MCF 10A (cell line): ENCODE measurements around the gene UCN2. TPM values are rescaled to one million over a fixed set of nuclear protein-coding genes. Genes with fewer than 3 reads are reported as not detected.

ENCODE experiments used
- Bru-seq: library from RNA; stranded (reverse); fragments of 400-500 nt; gene quantifications from one replicate; lab custom pipeline; 2021; lab: Mats Ljungman, UMichigan
- BruChase-seq, 2 experiments: library from RNA; stranded (reverse); fragments of 400-500 nt; gene quantifications; one replicate each; lab custom pipeline; 2021; lab: Mats Ljungman, UMichigan
- BruUV-seq: library from RNA; stranded (reverse); fragments of 400-500 nt; replicated peaks from 2 replicates; lab custom pipeline; 2021; lab: Mats Ljungman, UMichigan
- CTCF ChIA-PET: fragments of 300-600 bp; sonication (Branson Sonifier 250); formaldehyde crosslinking; extraction: SDS; loops from one replicate; lab custom pipeline; 2021; ENCODE audit warnings: antibody characterized with exemption, inconsistent platforms; lab: Yijun Ruan, JAX
- POLR2A ChIA-PET: fragments of 300-600, 350-650 bp; sonication (Branson Sonifier 250); formaldehyde crosslinking; extraction: SDS; loops from one replicate; lab custom pipeline; 2020; ENCODE audit warnings: antibody characterized with exemption, inconsistent platforms; lab: Yijun Ruan, JAX
- DNase-seq: peaks from one replicate; pipeline ENCODE4 v3.0.0-alpha.2; 2018; ENCODE audit not compliant: unreplicated experiment
- H3K27ac Mint-ChIP-seq: one replicate; pipeline ENCODE4 v1.8.0; 2022; ENCODE audit warnings: mild to moderate bottlenecking, low read depth, mixed read lengths; ENCODE audit not compliant: unreplicated experiment
- H3K27me3 Mint-ChIP-seq: one replicate; pipeline ENCODE4 v1.8.0; 2022; ENCODE audit warnings: mixed read lengths; ENCODE audit not compliant: insufficient read depth, unreplicated experiment
- H3K36me3 Mint-ChIP-seq: one replicate; pipeline ENCODE4 v1.8.0; 2022; ENCODE audit warnings: mild to moderate bottlenecking, moderate library complexity, mixed read lengths; ENCODE audit not compliant: insufficient read depth, unreplicated experiment
- H3K4me1 Mint-ChIP-seq: one replicate; pipeline ENCODE4 v1.8.0; 2022; ENCODE audit warnings: mixed read lengths; ENCODE audit not compliant: insufficient read depth, unreplicated experiment
- H3K4me3 Mint-ChIP-seq: one replicate; pipeline ENCODE4 v1.8.0; 2022; ENCODE audit warnings: mild to moderate bottlenecking, moderate library complexity, mixed read lengths; ENCODE audit not compliant: unreplicated experiment
- H3K9me3 Mint-ChIP-seq: one replicate; pipeline ENCODE4 v1.8.0; 2022; ENCODE audit warnings: mixed read lengths; ENCODE audit not compliant: unreplicated experiment
- CTCF ChIP-seq: fragments of 200-600 bp; IDR thresholded peaks from one replicate; pipeline ENCODE4 v1.8.0; 2022; ENCODE audit warnings: antibody characterized with exemption, mild to moderate bottlenecking; ENCODE audit not compliant: unreplicated experiment
- intact Hi-C: fragments of 100-400 bp; cut with micrococcal nuclease; formaldehyde crosslinking; loops from 2 replicates; pipeline ENCODE4 v1.14.1; 2022
- long read RNA-seq: library from polyadenylated mRNA; stranded (forward); transcript quantifications from one replicate; pipeline ENCODE4 v2.0.0, GENCODE V29; 2022
- total RNA-seq: library from RNA; stranded (reverse); gene quantifications from 2 replicates; pipeline ENCODE4 v1.2.3, GENCODE V29; 2022

Gene UCN2
- 1.5 and 3.8 TPM in 2 replicates for total RNA-seq
- Bru-seq, nascent RNA: percentile 27 among the genes with signal in this experiment
- percentile 76 among the genes with signal in this experiment for BruChase-seq, experiment 1, labeled RNA remaining after a 6-hour chase
- BruChase-seq, experiment 2, labeled RNA remaining after a 2-hour chase: percentile 51 among the genes with signal in this experiment
- long read RNA-seq: 0 reads

- Mint-ChIP-seq H3K4me3 (no peak within 1 kb of the TSS), H3K4me1 (peaks cover 44% of the 10 kb centered on the region), H3K36me3 (peaks cover 6% of the 10 kb centered on the region), H3K27ac (peak within 1 kb of the TSS; percentile 63), H3K27me3 (no peaks in the 10 kb centered on the region), H3K9me3 (no peaks in the 10 kb centered on the region)
- ChIA-PET POLR2A (interaction anchor here (1.8 kb wide), 1 partner anchor 35 kb away, joined by 19 read pairs; no protein-coding TSS in a partner anchor), CTCF (interaction anchor here (0.6 to 1.8 kb wide), 3 partner anchors 127 to 370 kb away, joined by 3 to 8 read pairs (median 5); no protein-coding TSS in a partner anchor)
- intact Hi-C loops: no loop called here
- no peak for TF ChIP-seq CTCF
- no TSS peak for BruUV-seq
- no peak for DNase-seq
These were observed at the start of gene UCN2 for GRCh38 chr3:48563382-48563918. Gene UCN2 (minus strand): TSS chr3:48563781. CDS start chr3:48563124, 657 bp downstream.

GRCh38 chr3:48612309-48612708 is 48.7 kb upstream of the UCN2 start:
- DNase-seq: no peak
- Mint-ChIP-seq H3K4me3 (no peak overlapping the region), H3K36me3 (peaks cover 24% of the 10 kb centered on the region), H3K27ac (no peak overlapping the region), H3K4me1 (peaks cover 25% of the 10 kb centered on the region), H3K27me3 (no peaks in the 10 kb centered on the region), H3K9me3 (no peaks in the 10 kb centered on the region)
- no TSS peak for BruUV-seq
- intact Hi-C loops: no loop called here
- CTCF ChIA-PET: interaction anchor here (0.7 to 2.4 kb wide), 5 partner anchors 11 to 176 kb away, joined by 3 to 12 read pairs (median 3); partner anchors contain the start of genes PFKFB4 and SLC26A6
- POLR2A ChIA-PET: interaction anchor here (0.6 to 6.3 kb wide), 8 partner anchors 13 to 159 kb away, joined by 3 to 107 read pairs (median 4); partner anchors contain the start of genes CELSR3 and SLC26A6
- no peak for TF ChIP-seq CTCF

- POLR2A ChIA-PET: interaction anchor here (0.6 to 6.3 kb wide), 13 partner anchors 11 to 780 kb away, joined by 3 to 107 read pairs (median 4); partner anchors contain the start of genes ATRIP, CELSR3 and SLC26A6
- peaks cover 18% of the 10 kb centered on the region for H3K4me1 Mint-ChIP-seq
- intact Hi-C loops: loop anchor here (1.0 to 2.0 kb wide), 2 partner anchors 51 to 55 kb away; no protein-coding TSS in a partner anchor
These were observed 45.8 kb upstream of the UCN2 start, which contains the start of gene UQCRC1 for GRCh38 chr3:48609088-48610005. Gene UQCRC1 (minus strand): TSS chr3:48609646. CDS start chr3:48609620, 26 bp downstream.

More at GRCh38 chr3:48609088-48610005, 45.8 kb upstream of the UCN2 start, which contains the start of gene UQCRC1:
- CTCF ChIA-PET: interaction anchor here (0.5 to 1.9 kb wide), 7 partner anchors 11 to 856 kb away, joined by 3 to 9 read pairs (median 3); partner anchors contain the start of gene SLC26A6
- no TSS peak for BruUV-seq
- H3K9me3 Mint-ChIP-seq: no peaks in the 10 kb centered on the region
- peak; percentile 91 for DNase-seq
- peak within 1 kb of the TSS; percentile 94 for H3K27ac Mint-ChIP-seq
- H3K4me3 Mint-ChIP-seq: peak within 1 kb of the TSS; percentile 94
- H3K36me3 Mint-ChIP-seq: peaks cover 43% of the 10 kb centered on the region
- H3K27me3 Mint-ChIP-seq: no peaks in the 10 kb centered on the region
- TF ChIP-seq CTCF: peak; percentile 47
